Measurements from ENCODE around the gene PLCB4. TPM values are rescaled to one million over a fixed set of nuclear protein-coding genes. Genes with fewer than 3 reads are reported as not detected.

PLCB4 gene
- total RNA-seq, 4 donors from 2014 or later: 2.7 to 11.4 (median 6.5) TPM

- DNase-seq (ENCODE audit: low spot score in 2 of 2): no peak
- 39 to 40% methylated on average over 8 of the region's 8 CpGs for WGBS, 2 donors
- no peak for TF ChIP-seq CTCF (IDR thresholded peaks at IDR 0.05)
- TF ChIP-seq POLR2A (IDR thresholded peaks at IDR 0.05): no peak
- intact Hi-C loops (cut with DNase I; ENCODE audit: low total_unique reads): no loop called here
- no peak overlapping the region for H3K4me3 ChIP-seq (ENCODE audit: low read depth, poor library complexity, severe bottlenecking)
These were observed 449.8 kb downstream of the PLCB4 start for GRCh38 chr20:9518576-9519175.

DNA sequence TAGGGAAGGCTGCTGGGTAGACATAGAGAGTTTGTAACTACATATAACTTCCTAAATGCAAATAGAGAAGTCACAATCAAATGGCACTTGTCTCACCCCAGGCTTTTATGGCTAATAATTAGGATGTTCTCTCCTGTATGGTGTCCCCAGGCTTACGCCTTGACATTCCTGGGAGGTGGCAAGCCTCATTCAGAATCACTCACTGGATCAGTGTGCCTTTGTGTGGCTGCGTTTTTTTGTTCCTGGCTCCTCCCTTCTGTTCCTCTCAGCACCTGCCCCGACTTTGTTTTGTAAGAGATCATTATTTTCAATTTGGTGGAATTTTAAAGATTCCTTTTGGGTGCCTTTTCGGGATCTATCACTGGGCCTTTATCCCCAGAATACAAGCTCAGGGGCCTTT lies 451.2 kb downstream of the PLCB4 start:
- TF ChIP-seq POLR2A (IDR thresholded peaks at IDR 0.05): no peak
- no peak for TF ChIP-seq CTCF (IDR thresholded peaks at IDR 0.05)
- no peak for DNase-seq (ENCODE audit: low spot score in 2 of 2)
- intact Hi-C loops (cut with DNase I; ENCODE audit: low total_unique reads): no loop called here
- whole genome bisulfite sequencing, 2 donors: 63% methylated on average over 4 of the region's 4 CpGs
- no peak overlapping the region for H3K4me3 ChIP-seq (ENCODE audit: low read depth, poor library complexity, severe bottlenecking)

GRCh38 chr20:9523636-9524035 lies 454.7 kb downstream of the PLCB4 start:
- no peak overlapping the region for H3K4me3 ChIP-seq (ENCODE audit: low read depth, poor library complexity, severe bottlenecking)
- intact Hi-C loops (cut with DNase I; ENCODE audit: low total_unique reads): no loop called here
- TF ChIP-seq CTCF (IDR thresholded peaks at IDR 0.05): no peak
- TF ChIP-seq POLR2A (IDR thresholded peaks at IDR 0.05): no peak
- no peak for DNase-seq (ENCODE audit: low spot score in 2 of 2)
- 64 to 82% methylated on average over 3 of the region's 3 CpGs for WGBS, 2 donors

Data from lower leg skin (tissue), 4 donors.